H9 (cell line): ENCODE results near the gene LPCAT4. TPM values are rescaled to one million over a fixed set of nuclear protein-coding genes. Genes with fewer than 3 reads are reported as not detected.

Experiments
- DNase-seq: peaks from one replicate; pipeline ENCODE4 v3.0.0-alpha.2; 2017
- H2AFZ ChIP-seq: one replicate; pipeline ENCODE4 v1.6.1; 2013; ENCODE audit warnings: mild to moderate bottlenecking, low read length, control low read depth, moderate library complexity
- H2AK5ac ChIP-seq: 2 replicates; pipeline ENCODE4 v1.6.1; 2013; ENCODE audit warnings: low read length, control low read depth, mixed read lengths; ENCODE audit not compliant: insufficient read length
- H2BK120ac ChIP-seq: one replicate; pipeline ENCODE4 v1.6.1; 2013; ENCODE audit warnings: low read depth, mild to moderate bottlenecking, low read length, control low read depth, inconsistent platforms; ENCODE audit not compliant: poor library complexity, severe bottlenecking
- H2BK12ac ChIP-seq: 2 replicates; pipeline ENCODE4 v1.6.1; 2013; ENCODE audit warnings: low read length, control low read depth, mixed read lengths, low read depth; ENCODE audit not compliant: insufficient read length
- H2BK15ac ChIP-seq: 2 replicates; pipeline ENCODE4 v1.6.1; 2013; ENCODE audit warnings: low read depth, low read length, control low read depth
- H2BK20ac ChIP-seq: one replicate; pipeline ENCODE4 v1.6.1; 2013; ENCODE audit warnings: low read depth, mild to moderate bottlenecking, low read length, control low read depth, inconsistent platforms; ENCODE audit not compliant: poor library complexity, severe bottlenecking
- H2BK5ac ChIP-seq: 2 replicates; pipeline ENCODE4 v1.6.1; 2013; ENCODE audit warnings: low read length, control low read depth, mixed read lengths; ENCODE audit not compliant: insufficient read length
- H3K14ac ChIP-seq: 2 replicates; pipeline ENCODE4 v1.6.1; 2013; ENCODE audit warnings: low read length, control low read depth; ENCODE audit not compliant: insufficient read depth
- H3K18ac ChIP-seq: 2 replicates; pipeline ENCODE4 v1.6.1; 2013; ENCODE audit warnings: low read depth, mild to moderate bottlenecking, mixed read lengths, low read length, control low read depth; ENCODE audit not compliant: insufficient read length
- H3K23ac ChIP-seq: 2 replicates; pipeline ENCODE4 v1.6.1; 2013; ENCODE audit warnings: low read length, control low read depth, mixed read lengths, low read depth; ENCODE audit not compliant: insufficient read length
- H3K23me2 ChIP-seq: 2 replicates; pipeline ENCODE4 v1.6.1; 2013; ENCODE audit warnings: low read depth, mild to moderate bottlenecking, mixed read lengths, low read length, control low read depth; ENCODE audit not compliant: insufficient read length, poor library complexity, severe bottlenecking
- H3K27ac ChIP-seq: 2 replicates; pipeline ENCODE4 v1.5.1; 2013; ENCODE audit warnings: low read length, control low read depth, mixed read lengths, low read depth; ENCODE audit not compliant: insufficient read length
- H3K27me3 ChIP-seq: 2 replicates; pipeline ENCODE4 v1.6.1; 2013; ENCODE audit warnings: low read length, control low read depth, inconsistent platforms; ENCODE audit not compliant: insufficient read depth
- H3K4ac ChIP-seq: 2 replicates; pipeline ENCODE4 v1.6.1; 2013; ENCODE audit warnings: low read depth, mild to moderate bottlenecking, control low read depth, inconsistent platforms, low read length, moderate library complexity
- H3K4me1 ChIP-seq: 2 replicates; pipeline ENCODE4 v1.6.1; 2013; ENCODE audit warnings: low read length, control low read depth, inconsistent platforms; ENCODE audit not compliant: insufficient read depth
- H3K4me2 ChIP-seq: 2 replicates; pipeline ENCODE4 v1.6.1; 2013; ENCODE audit warnings: low read length, control low read depth, mixed read lengths; ENCODE audit not compliant: insufficient read length, insufficient read depth
- H3K56ac ChIP-seq: 2 replicates; pipeline ENCODE4 v1.6.1; 2013; ENCODE audit warnings: low read depth, mild to moderate bottlenecking, mixed read lengths, low read length, control low read depth; ENCODE audit not compliant: insufficient read length
- H3K79me1 ChIP-seq: 2 replicates; pipeline ENCODE4 v1.6.1; 2013; ENCODE audit warnings: low read depth, mild to moderate bottlenecking, moderate library complexity, low read length, control low read depth, inconsistent platforms; ENCODE audit not compliant: insufficient read depth, poor library complexity, severe bottlenecking
- H3K79me2 ChIP-seq: 2 replicates; pipeline ENCODE4 v1.6.1; 2013; ENCODE audit warnings: low read length, control low read depth, inconsistent platforms; ENCODE audit not compliant: insufficient read depth
- H3K9ac ChIP-seq: 2 replicates; pipeline ENCODE4 v1.6.1; 2013; ENCODE audit warnings: low read length, control low read depth, mixed read lengths; ENCODE audit not compliant: insufficient read length; ENCODE audit errors: extremely low read depth
- H3K9me3 ChIP-seq: one replicate; pipeline ENCODE4 v1.6.1; 2013; ENCODE audit warnings: low read depth, low read length, inconsistent platforms; ENCODE audit not compliant: control insufficient read depth
- H3T11ph ChIP-seq: one replicate; pipeline ENCODE4 v1.6.1; 2013; ENCODE audit warnings: mild to moderate bottlenecking, low read length, control low read depth, inconsistent platforms
- H4K20me1 ChIP-seq: one replicate; pipeline ENCODE4 v1.6.1; 2013; ENCODE audit not compliant: control insufficient read depth, insufficient read length, insufficient read depth
- H4K5ac ChIP-seq: 2 replicates; pipeline ENCODE4 v1.6.1; 2013; ENCODE audit warnings: low read depth, mild to moderate bottlenecking, mixed read lengths, low read length, control low read depth; ENCODE audit not compliant: insufficient read length
- H4K8ac ChIP-seq: replicated peaks from 2 replicates; pipeline ENCODE4 v1.6.1; 2013; ENCODE audit warnings: low read length, control low read depth, mixed read lengths, low read depth; ENCODE audit not compliant: insufficient read length
- H4K91ac ChIP-seq: 2 replicates; pipeline ENCODE4 v1.6.1; 2013; ENCODE audit warnings: low read depth, mild to moderate bottlenecking, moderate library complexity, mixed read lengths, low read length, control low read depth; ENCODE audit not compliant: insufficient read length
- H3K27ac Mint-ChIP-seq, 3 experiments: 2 replicates in 2 of 3; 3 replicates in 1 of 3; pipeline ENCODE4 v1.8.0; 2020 to 2021; ENCODE audit warnings: mixed read lengths in 3 of 3, mild to moderate bottlenecking in 1 of 3, moderate library complexity in 1 of 3
- H3K27me3 Mint-ChIP-seq: 2 replicates; pipeline ENCODE4 v1.8.0; 2021; ENCODE audit warnings: low read depth, mild to moderate bottlenecking, moderate library complexity, mixed read lengths
- H3K36me3 Mint-ChIP-seq, 3 experiments: 2 replicates in 2 of 3; 3 replicates in 1 of 3; pipeline ENCODE4 v1.8.0; 2020 to 2021; ENCODE audit warnings: low read depth in 3 of 3, mixed read lengths in 3 of 3; ENCODE audit not compliant: insufficient read depth in 1 of 3
- H3K4me1 Mint-ChIP-seq, 2 experiments: 2 replicates each; pipeline ENCODE4 v1.8.0; 2020; ENCODE audit warnings: mixed read lengths in 2 of 2
- H3K4me3 Mint-ChIP-seq, 2 experiments: 2 replicates in 1 of 2; 3 replicates in 1 of 2; pipeline ENCODE4 v1.8.0; 2020 to 2021; ENCODE audit warnings: mild to moderate bottlenecking in 2 of 2, mixed read lengths in 2 of 2, moderate library complexity in 1 of 2
- H3K9me3 Mint-ChIP-seq, 2 experiments: 2 replicates in 1 of 2; 3 replicates in 1 of 2; pipeline ENCODE4 v1.8.0; 2020; ENCODE audit warnings: mild to moderate bottlenecking in 2 of 2, mixed read lengths in 2 of 2, moderate library complexity in 1 of 2
- whole genome bisulfite sequencing: extraction: QIAGEN DNeasy Blood & Tissue Kit; methylation state at CpG from one replicate; pipeline ENCODE4 v1.1.7; 2013; ENCODE audit warnings: missing lambda C conversion rate, low lambda C conversion rate, mixed read lengths; ENCODE audit not compliant: insufficient read length; ENCODE audit errors: extremely low coverage; 5-methylcytosine and 5-hydroxymethylcytosine counted together
- total RNA-seq: library from RNA; stranded (reverse); gene quantifications from 2 replicates; pipeline ENCODE4 v1.2.1, GENCODE V29; 2021
- TF ChIP-seq, protein P1 (sequence below): fragments of 200-600 bp; sonication (generic); conservative IDR thresholded peaks from 3 replicates; pipeline ENCODE4 v1.8.0; 2021; ENCODE audit warnings: antibody characterized with exemption, mild to moderate bottlenecking

LPCAT4 gene
- total RNA-seq, 1 experiment from 2014 or later: 71.1 TPM

DNA sequence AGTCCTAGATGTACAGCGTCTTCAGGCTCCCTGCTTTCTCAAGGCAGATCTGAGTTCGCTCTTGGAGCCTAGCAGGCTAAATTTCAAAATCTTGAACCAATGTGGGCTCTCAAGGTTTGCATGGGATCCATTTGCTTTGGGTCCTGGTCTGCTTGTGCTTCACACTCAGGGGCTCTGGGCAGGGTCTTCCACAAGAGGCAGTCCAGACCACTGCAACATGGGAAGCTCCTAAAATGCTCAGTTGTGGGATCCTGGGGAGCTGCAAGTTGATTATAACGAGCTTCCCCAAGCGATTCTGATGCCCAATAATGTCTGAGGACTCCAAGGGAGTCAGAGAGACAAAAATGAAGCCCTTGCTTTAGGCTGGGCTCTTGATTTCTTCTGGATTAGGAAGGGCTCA is 17.2 kb downstream of the LPCAT4 start:
- no peak overlapping the region for H3K56ac ChIP-seq
- no peak overlapping the region for H4K91ac ChIP-seq
- no peak overlapping the region for H3K27ac Mint-ChIP-seq
- H4K5ac ChIP-seq: no peak overlapping the region
- H3K4me2 ChIP-seq: no peak overlapping the region
- no peak overlapping the region for H3T11ph ChIP-seq
- peaks cover 5 to 15% (median 5%) of the 10 kb centered on the region in 3 experiments; a peak in 6 of 7 replicates for H3K36me3 Mint-ChIP-seq
- H2AK5ac ChIP-seq: no peak overlapping the region
- H4K20me1 ChIP-seq: no peaks in the 10 kb centered on the region
- no peak overlapping the region for H2BK120ac ChIP-seq
- H3K4me1 ChIP-seq: no peaks in the 10 kb centered on the region; the same call in 1 of the 2 replicates
- H3K27me3 Mint-ChIP-seq: peaks cover 2% of the 10 kb centered on the region
- no peak overlapping the region for H3K4ac ChIP-seq
- no peak overlapping the region for H3K27ac ChIP-seq
- no CpG with 5 or more reads among the region's 4 CpGs for WGBS
- H3K4me1 Mint-ChIP-seq: peaks cover 19% of the 10 kb centered on the region in 2 experiments
- H2BK12ac ChIP-seq: no peak overlapping the region
- TF ChIP-seq, protein P1, sequence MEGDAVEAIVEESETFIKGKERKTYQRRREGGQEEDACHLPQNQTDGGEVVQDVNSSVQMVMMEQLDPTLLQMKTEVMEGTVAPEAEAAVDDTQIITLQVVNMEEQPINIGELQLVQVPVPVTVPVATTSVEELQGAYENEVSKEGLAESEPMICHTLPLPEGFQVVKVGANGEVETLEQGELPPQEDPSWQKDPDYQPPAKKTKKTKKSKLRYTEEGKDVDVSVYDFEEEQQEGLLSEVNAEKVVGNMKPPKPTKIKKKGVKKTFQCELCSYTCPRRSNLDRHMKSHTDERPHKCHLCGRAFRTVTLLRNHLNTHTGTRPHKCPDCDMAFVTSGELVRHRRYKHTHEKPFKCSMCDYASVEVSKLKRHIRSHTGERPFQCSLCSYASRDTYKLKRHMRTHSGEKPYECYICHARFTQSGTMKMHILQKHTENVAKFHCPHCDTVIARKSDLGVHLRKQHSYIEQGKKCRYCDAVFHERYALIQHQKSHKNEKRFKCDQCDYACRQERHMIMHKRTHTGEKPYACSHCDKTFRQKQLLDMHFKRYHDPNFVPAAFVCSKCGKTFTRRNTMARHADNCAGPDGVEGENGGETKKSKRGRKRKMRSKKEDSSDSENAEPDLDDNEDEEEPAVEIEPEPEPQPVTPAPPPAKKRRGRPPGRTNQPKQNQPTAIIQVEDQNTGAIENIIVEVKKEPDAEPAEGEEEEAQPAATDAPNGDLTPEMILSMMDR: no peak
- H3K27me3 ChIP-seq: no peaks in the 10 kb centered on the region
- no peak overlapping the region for H3K4me3 Mint-ChIP-seq
- H3K18ac ChIP-seq: no peak overlapping the region
- H2BK5ac ChIP-seq: no peak overlapping the region
- no peaks in the 10 kb centered on the region for H3K9me3 ChIP-seq
- H2BK20ac ChIP-seq: no peak overlapping the region
- no peak overlapping the region for H3K23ac ChIP-seq
- no peaks in the 10 kb centered on the region for H3K79me2 ChIP-seq
- H3K14ac ChIP-seq: no peak overlapping the region
- H4K8ac ChIP-seq: no peak overlapping the region
- no peaks in the 10 kb centered on the region for H3K79me1 ChIP-seq
- H3K23me2 ChIP-seq: no peaks in the 10 kb centered on the region
- DNase-seq: no peak
- no peak overlapping the region for H3K9ac ChIP-seq
- no peaks in the 10 kb centered on the region for H3K9me3 Mint-ChIP-seq
- H2BK15ac ChIP-seq: no peak overlapping the region; the same call in 1 of the 2 replicates
- H2AFZ ChIP-seq: no peak overlapping the region
